Right lung (tissue), 5 donors: ENCODE data around the gene ABCF1. TPM values are rescaled to one million over a fixed set of nuclear protein-coding genes. Genes with fewer than 3 reads are reported as not detected.
"Not testable (repeated sequence)": the region's sequence is repeated elsewhere in the genome, so short reads cannot be mapped to it uniquely, and the experiment has no call there.

Experiments used
- DNase-seq, 2 donors: peaks; one replicate each; pipeline ENCODE4 v3.0.0-alpha.2; 2013
- polyA plus RNA-seq, 5 donors: library from polyadenylated mRNA; unstranded; fragments of 120-200 nt; gene quantifications; one replicate each; pipeline versions ENCODE4 v1.2.1 to v1.2.3, GENCODE V29; 2013; ENCODE audit warnings: inconsistent platforms in 1 of 5, low replicate concordance in 1 of 5; ENCODE audit not compliant: insufficient read length in 5 of 5, insufficient read depth in 1 of 5

ABCF1 gene
- polyA plus RNA-seq, 5 donors: 47.5 to 66.6 (median 60.3) TPM

- peak; percentile 93 to 94 for DNase-seq
Observed at GRCh38 chr6:30556906-30557682, 14.1 kb upstream of the ABCF1 start, which contains the start of gene PRR3. PRR3 (plus strand) TSS chr6:30557295; CDS start chr6:30557345, 50 bp downstream.

DNA sequence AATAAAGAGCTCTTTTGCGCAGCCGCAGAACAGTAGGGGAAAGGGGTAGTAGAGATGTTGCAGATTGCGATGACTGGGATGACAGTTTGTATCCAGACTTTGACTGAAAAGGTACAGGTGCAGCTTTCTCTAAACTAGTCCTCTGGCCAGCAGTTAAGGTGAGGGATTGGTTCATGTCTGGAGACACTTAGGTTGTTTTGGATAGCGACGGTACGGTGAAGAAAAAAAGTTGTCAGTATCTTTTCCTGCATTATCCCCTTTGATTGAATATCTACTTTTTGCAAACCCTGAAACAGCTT lies 13.6 kb upstream of the ABCF1 start:
- no peak for DNase-seq

DNA sequence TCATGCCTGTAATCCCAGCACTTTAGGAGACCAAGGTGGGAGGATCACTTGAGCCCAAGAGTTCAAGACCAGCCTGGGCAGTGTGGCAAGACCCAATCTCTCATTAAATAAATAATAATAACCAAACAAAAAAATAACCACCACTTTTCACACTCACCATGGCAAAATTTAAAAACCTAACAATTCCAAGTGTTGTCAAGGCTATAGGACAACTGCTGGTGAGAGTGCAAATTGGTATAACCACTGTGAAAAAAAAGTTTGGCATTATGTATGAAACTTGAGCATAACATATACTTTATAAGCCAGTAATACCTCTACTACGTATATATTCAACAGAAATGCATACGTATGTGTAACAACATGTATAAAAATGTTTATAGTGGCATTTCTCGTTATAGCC lies 10.3 kb upstream of the ABCF1 start:
- DNase-seq: no peak

GRCh38 chr6:30562470-30563425 lies 8.5 kb upstream of the ABCF1 start:
- no peak for DNase-seq

DNA sequence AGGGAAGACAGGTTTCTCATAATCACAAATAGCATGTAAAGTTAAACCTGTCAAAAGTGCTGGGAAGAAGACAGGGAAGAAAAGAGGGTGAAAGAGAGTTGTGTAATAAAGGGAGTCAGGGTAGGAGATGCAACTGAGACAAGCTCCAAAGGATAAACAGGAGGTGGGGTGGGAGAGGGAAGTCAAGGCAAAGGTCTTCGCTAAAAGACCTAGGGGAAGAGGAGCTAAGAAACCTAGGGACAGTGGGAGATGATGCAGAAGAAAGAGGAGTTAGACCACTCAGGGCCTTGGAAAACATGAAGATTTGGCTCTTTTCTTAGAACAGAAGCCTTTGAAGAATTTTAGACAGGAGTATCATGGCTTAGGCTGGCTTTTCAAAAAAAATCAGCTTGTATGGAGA lies 7.1 kb upstream of the ABCF1 start:
- DNase-seq: no peak

- no peak for DNase-seq
Observed at GRCh38 chr6:30565772-30566171, 5.5 kb upstream of the ABCF1 start.

DNA sequence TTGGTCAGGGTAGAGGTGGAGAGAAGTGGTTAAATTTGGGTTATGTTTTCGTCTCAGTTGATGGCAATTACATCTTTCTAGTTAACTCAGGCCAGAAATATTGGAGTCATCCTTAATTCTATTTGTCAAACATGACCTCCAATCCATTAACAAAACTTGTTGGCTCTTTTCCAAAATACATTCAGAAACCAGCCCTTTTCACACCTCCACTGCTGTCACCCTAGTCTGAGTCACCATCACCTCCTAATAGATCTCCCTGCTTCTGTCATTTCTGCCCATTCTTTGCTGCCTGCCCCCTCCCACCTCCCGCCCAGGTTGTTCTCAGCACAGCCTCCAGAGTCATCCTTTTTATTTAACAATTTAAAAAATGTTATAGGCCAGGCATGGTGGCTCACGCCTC lies 3.0 kb upstream of the ABCF1 start:
- DNase-seq: no peak

DNA sequence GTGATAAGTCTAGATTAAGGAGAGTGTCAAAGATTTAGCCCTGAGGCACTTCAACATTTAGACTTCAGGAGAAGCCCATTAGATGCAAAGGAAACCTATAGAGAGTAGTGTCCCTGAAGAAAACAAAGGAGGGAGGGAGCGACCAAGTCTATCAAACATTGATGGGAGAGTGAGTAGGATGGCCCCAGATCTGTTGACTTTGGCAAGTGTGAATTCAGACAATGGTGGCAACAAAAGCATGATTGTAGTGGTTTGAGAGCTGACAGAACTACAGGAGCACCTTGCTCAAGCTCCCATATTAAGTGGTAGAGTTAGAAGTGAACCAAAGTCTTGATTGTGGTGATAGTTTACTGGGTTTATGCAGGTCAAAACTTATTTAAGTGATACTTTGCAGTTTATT lies 979 bp upstream of the ABCF1 start:
- DNase-seq: no peak

DNA sequence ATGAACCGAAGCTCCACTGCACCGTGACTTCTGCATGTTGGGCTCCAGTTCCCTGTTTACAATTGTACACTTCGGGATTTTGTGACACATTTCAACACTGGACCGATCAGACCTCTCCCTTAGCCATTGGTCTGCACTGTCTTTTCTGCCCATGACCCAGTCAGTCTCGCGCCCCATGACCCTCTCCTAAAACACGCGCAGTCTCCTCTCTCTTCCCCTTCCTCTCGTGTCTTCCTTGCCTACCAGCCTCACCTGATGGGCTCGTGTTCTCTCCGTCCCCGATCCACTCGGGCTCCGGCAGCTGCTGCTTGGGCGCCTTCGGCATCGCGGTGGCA lies 535 bp upstream of the ABCF1 start:
- DNase-seq: no peak

GRCh38 chr6:30571762-30572082 lies 480 bp downstream of the ABCF1 start:
- DNase-seq: no peak

GRCh38 chr6:30572148-30572547 lies 906 bp downstream of the ABCF1 start:
- DNase-seq: no peak

- DNase-seq: no peak
Observed at GRCh38 chr6:30573113-30573512, 1.9 kb downstream of the ABCF1 start.

DNA sequence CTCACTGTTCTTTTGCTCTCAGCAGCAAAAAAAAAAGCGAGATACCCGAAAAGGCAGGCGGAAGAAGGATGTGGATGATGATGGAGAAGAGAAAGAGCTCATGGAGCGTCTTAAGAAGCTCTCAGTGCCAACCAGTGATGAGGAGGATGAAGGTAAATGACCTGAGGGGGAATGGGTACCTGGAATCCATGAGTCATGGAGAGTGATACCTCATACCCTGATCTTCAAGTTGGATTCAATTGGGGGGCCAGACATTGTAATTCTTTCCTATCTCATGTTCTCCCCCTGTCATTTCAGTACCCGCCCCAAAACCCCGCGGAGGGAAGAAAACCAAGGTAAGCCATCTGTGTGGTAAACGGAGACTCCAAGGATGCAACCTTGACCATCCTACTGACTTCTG lies 6.8 kb downstream of the ABCF1 start:
- no peak for DNase-seq

DNA sequence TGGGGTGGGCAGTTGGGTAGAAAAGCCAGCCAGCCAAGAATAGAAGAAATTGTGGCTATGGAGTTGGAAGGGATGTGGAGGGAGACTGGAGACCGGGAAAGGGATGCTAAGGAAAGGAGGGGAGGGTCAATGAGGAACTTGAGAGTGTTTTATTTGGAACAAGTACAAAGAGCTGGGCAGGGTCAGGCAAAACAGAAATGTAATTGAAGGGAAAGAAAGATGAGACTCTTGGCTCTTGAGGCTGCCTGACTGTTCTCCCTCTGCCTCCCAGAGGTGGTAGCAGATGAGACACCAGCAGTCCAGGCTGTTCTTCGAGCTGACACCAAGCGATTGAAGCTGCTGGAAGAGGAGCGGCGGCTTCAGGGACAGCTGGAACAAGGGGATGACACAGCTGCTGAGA lies 12.7 kb downstream of the ABCF1 start:
- DNase-seq: no peak

GRCh38 chr6:30589754-30590358 lies 18.6 kb downstream of the ABCF1 start:
- no peak for DNase-seq

- no peak for DNase-seq
Observed at GRCh38 chr6:30590509-30590908, 19.3 kb downstream of the ABCF1 start.

DNA sequence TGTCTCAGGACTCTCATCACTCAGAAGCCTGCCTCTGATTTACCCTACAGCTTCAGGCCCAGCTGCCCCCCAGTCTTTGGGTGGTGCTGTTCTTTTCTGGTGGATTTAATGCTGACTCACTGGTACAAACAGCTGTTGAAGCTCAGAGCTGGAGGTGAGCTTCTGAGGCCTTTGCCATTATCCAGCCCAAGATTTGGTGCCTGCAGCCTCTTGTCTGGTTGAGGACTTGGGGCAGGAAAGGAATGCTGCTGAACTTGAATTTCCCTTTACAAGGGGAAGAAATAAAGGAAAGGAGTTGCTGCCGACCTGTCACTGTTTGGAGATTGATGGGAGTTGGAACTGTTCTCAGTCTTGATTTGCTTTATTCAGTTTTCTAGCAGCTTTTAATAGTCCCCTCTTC lies 19.8 kb downstream of the ABCF1 start:
- peak in 1 of 2 donors; percentile 50 for DNase-seq

GRCh38 chr6:30592287-30592686 lies 21.0 kb downstream of the ABCF1 start:
- no peak for DNase-seq

GRCh38 chr6:30597315-30598144 lies 26.3 kb downstream of the ABCF1 start:
- not testable (repeated sequence) for DNase-seq

GRCh38 chr6:30598912-30599624 lies 27.8 kb downstream of the ABCF1 start:
- no peak for DNase-seq

DNA sequence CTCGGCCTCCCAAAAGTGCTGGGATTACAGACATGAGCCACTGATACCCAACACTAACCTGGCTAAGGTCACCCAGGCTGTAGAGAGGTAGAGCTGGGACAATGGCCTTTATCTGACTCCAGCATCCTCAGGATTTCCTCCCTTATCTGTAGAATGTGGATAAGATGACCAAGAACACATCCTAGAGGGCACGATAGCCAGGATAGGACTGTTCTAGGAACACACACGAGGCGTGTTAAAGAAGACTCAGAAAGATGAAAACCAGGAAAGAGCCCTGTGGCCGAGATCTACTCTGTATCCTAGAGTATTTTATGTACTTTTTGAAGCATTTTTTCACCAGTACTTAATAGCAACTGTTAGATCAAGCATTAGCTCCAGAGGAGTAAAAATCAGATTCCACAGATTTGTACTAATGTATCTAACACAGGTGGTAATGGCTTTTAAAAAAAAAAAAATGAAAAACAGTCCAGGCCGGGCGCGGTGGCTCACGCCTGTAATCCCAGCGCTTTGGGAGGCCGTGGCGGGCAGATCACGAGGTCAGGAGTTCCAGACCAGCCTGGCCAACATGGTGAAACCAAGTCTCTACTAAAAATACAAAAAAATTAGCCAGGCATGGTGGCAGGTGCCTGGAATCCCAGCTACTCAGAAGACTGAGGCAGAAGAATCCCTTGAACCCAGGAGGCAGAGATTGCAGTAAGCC lies 28.5 kb downstream of the ABCF1 start:
- DNase-seq: no peak
